Stimulated activated CD8-positive, alpha-beta memory T cell treated with anti-CD3 and anti-CD28 coated beads, Interleukin-7, amount 100 ng/mL, for 24 hours (primary cell): ENCODE measurements around the gene SCNN1A.

Source experiments
- DNase-seq: peaks from one replicate; pipeline ENCODE4 v3.0.0-alpha.2; 2020; ENCODE audit warnings: low read depth

The SCNN1A gene

GRCh38 chr12:6375269-6376078, at the start of gene SCNN1A:
TSS of gene SCNN1A (minus strand) at chr12:6375563. CDS start at chr12:6374783, 780 bp downstream.
- DNase-seq: no peak

- DNase-seq: no peak
These were observed 49.5 kb upstream of the SCNN1A start for GRCh38 chr12:6424866-6425265.

- no peak for DNase-seq
These were observed 48.6 kb upstream of the SCNN1A start for GRCh38 chr12:6424008-6424347.

GRCh38 chr12:6423267-6424007, 48.1 kb upstream of the SCNN1A start:
- no peak for DNase-seq

- DNase-seq: no peak
These were observed 45.0 kb upstream of the SCNN1A start for GRCh38 chr12:6420364-6420763.

- DNase-seq: no peak
These were observed 43.4 kb upstream of the SCNN1A start for GRCh38 chr12:6418796-6419195.

GRCh38 chr12:6416596-6416995, 41.2 kb upstream of the SCNN1A start:
- DNase-seq: no peak

- DNase-seq: no peak
These were observed 32.0 kb upstream of the SCNN1A start for GRCh38 chr12:6407236-6407954.

- DNase-seq: no peak
These were observed 30.6 kb upstream of the SCNN1A start for GRCh38 chr12:6405963-6406362.

- DNase-seq: no peak
These were observed 29.0 kb upstream of the SCNN1A start for GRCh38 chr12:6404390-6404789.

GRCh38 chr12:6399884-6400644, 24.7 kb upstream of the SCNN1A start:
- DNase-seq: no peak

GRCh38 chr12:6396031-6396430, 20.7 kb upstream of the SCNN1A start:
- DNase-seq: no peak

- DNase-seq: no peak
These were observed 19.0 kb upstream of the SCNN1A start for GRCh38 chr12:6394398-6394797.

- no peak for DNase-seq
These were observed 17.7 kb upstream of the SCNN1A start for GRCh38 chr12:6393109-6393508.

- no peak for DNase-seq
These were observed 17.1 kb upstream of the SCNN1A start for GRCh38 chr12:6392504-6392903.

GRCh38 chr12:6391013-6391412, 15.7 kb upstream of the SCNN1A start:
- no peak for DNase-seq

- no peak for DNase-seq
These were observed 14.9 kb upstream of the SCNN1A start for GRCh38 chr12:6390084-6390799.

- no peak for DNase-seq
These were observed 12.2 kb upstream of the SCNN1A start for GRCh38 chr12:6387541-6387940.

- DNase-seq: no peak
These were observed 11.1 kb upstream of the SCNN1A start for GRCh38 chr12:6386491-6386890.

- DNase-seq: no peak
These were observed 10.7 kb upstream of the SCNN1A start for GRCh38 chr12:6386038-6386437.
